Activated T-helper 1 cell treated with Interleukin-2 at 50 U/mL for 16 hours (primary cell): Measurements from ENCODE around the gene PDE4B.

Experiments
- DNase-seq: peaks from one replicate; pipeline ENCODE4 v3.0.0-alpha.2; 2020; ENCODE audit warnings: low read depth

Gene PDE4B

GRCh38 chr1:66182551-66183178, 390.0 kb downstream of the PDE4B start:
- no peak for DNase-seq

GRCh38 chr1:66183400-66183799, 390.7 kb downstream of the PDE4B start:
- DNase-seq, result no peak

GRCh38 chr1:66197120-66197519, 404.4 kb downstream of the PDE4B start:
- DNase-seq, result no peak

GRCh38 chr1:66197785-66198184, 405.1 kb downstream of the PDE4B start:
- DNase-seq, result no peak

- no peak for DNase-seq
Observed at GRCh38 chr1:66206563-66207144, 414.0 kb downstream of the PDE4B start.

- no peak for DNase-seq
Observed at GRCh38 chr1:66207484-66207883, 414.8 kb downstream of the PDE4B start.

- DNase-seq, result no peak
Observed at GRCh38 chr1:66208632-66209031, 415.9 kb downstream of the PDE4B start.

- no peak for DNase-seq
Observed at GRCh38 chr1:66210635-66211244, 418.0 kb downstream of the PDE4B start.

GRCh38 chr1:66211521-66211920, 418.8 kb downstream of the PDE4B start:
- DNase-seq, result no peak

GRCh38 chr1:66213491-66213890, 420.8 kb downstream of the PDE4B start:
- DNase-seq, result no peak

- no peak for DNase-seq
Observed at GRCh38 chr1:66214901-66215300, 422.2 kb downstream of the PDE4B start.

GRCh38 chr1:66217021-66217420, 424.3 kb downstream of the PDE4B start:
- DNase-seq, result no peak

- DNase-seq, result no peak
Observed at GRCh38 chr1:66217561-66217960, 424.9 kb downstream of the PDE4B start.

GRCh38 chr1:66220477-66220876, 427.8 kb downstream of the PDE4B start:
- no peak for DNase-seq

- no peak for DNase-seq
Observed at GRCh38 chr1:66223681-66224080, 431.0 kb downstream of the PDE4B start.

- DNase-seq, result no peak
Observed at GRCh38 chr1:66226985-66227384, 434.3 kb downstream of the PDE4B start.

GRCh38 chr1:66227966-66228365, 435.3 kb downstream of the PDE4B start:
- no peak for DNase-seq

- no peak for DNase-seq
Observed at GRCh38 chr1:66231217-66231616, 438.5 kb downstream of the PDE4B start.

GRCh38 chr1:66231681-66232463, 439.2 kb downstream of the PDE4B start:
- no peak for DNase-seq

GRCh38 chr1:66237042-66237441, 444.3 kb downstream of the PDE4B start:
- DNase-seq, result no peak

- DNase-seq, result no peak
Observed at GRCh38 chr1:66237722-66238479, 445.2 kb downstream of the PDE4B start.

GRCh38 chr1:66239834-66240233, 447.1 kb downstream of the PDE4B start:
- DNase-seq, result no peak
